Ammon's horn (tissue), 1 donor: ENCODE data around the gene BTD.
A peak's percentile ranks its signal among the peaks of the same experiment; 100 is the strongest.
"Not testable (repeated sequence)": the region's sequence is repeated elsewhere in the genome, so short reads cannot be mapped to it uniquely, and the experiment has no call there.

Experiments
- DNase-seq: peaks from one replicate; pipeline ENCODE4 v3.0.0-alpha.2; 2016; ENCODE audit warnings: low spot score

BTD gene

DNA sequence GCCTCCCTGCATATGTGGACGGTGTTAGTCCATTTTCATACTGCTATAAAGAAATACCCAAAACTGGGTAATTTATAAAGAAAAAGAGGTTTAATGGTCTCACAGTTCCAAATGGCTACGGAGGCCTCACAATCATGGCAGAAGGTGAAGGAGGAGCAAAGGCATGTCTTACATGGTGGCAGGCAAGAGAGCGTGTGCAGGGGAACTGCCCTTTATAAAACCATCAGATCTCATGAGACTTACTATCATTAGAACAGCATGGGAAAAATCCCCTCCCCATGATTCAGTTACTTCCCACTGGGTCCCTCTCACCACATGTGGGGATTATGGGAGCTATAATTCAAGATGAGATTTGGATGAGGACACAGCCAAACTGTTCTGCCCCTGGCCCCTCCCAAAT lies 1.3 kb downstream of the BTD start:
- not testable (repeated sequence) for DNase-seq

DNA sequence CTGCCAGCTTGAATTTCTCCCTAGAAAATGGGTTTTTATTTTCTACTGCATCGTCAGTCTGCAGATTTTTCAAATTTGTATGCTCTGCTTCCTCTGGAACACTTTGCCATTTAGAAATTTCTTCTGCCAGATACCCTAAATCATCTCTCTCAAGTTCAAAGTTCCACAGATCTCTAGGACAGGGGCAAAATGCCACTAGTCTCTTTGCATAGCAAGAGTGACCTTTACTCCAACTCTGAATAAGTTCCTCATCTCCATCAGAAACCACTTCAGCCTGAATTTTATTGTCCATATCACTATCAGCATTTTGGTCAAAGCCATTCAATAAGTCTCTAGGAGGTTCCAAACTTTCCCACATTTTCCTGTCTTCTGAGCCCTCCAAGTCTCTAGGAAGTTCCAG lies 3.0 kb downstream of the BTD start:
- not testable (repeated sequence) for DNase-seq

DNA sequence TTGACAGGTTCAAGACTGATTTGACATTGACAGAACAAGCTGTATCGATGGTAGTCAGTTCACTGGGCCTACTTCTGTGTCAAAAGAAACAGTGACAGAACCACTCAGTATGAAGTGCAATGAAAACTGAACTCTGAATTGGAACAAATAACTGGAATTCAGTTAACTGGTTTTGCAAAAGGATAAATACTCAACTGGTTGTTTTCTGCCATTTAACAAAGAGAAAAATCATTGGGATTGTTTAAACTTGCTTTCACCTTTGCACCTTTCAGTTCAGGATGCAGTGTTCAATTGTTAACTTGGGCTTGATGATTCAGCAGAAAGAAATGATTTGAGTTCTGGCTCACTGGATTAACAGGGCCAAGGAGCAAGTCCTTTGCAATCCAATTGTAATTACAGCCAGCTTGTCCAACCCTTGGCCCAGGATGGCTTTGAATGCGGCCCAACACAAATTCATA lies 4.9 kb downstream of the BTD start:
- DNase-seq = no peak

DNA sequence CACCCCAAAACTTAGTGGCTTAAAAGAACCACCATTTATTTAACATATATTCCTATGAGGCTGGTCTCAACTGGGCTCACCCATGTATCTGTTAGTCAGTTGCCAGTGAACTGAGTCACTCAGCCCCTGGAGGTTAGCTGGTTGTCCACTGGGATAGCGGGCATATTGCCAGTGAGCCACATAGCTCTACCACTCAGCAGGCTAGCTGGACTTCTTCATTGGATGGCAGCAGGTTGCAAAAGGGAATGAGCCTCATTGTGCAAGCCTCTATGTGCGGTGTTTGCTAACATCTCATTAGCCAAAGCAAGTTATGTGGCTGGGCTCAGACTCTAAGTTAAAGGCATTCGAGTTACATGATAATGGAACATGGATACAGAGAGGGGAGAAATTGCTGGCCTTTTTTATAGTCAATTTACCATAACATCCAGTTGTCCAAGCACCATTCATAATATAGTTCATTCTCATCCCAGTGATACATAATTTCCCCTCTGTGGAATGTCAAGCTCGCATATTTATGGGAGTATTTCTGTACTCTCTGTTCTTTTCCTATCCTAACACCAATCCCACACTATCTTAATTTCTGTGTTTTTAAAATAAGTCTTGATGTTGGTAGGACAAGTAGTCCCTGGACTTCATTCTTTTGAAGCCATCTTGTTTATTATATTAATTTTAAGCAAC lies 8.7 kb downstream of the BTD start:
- no peak for DNase-seq

DNA sequence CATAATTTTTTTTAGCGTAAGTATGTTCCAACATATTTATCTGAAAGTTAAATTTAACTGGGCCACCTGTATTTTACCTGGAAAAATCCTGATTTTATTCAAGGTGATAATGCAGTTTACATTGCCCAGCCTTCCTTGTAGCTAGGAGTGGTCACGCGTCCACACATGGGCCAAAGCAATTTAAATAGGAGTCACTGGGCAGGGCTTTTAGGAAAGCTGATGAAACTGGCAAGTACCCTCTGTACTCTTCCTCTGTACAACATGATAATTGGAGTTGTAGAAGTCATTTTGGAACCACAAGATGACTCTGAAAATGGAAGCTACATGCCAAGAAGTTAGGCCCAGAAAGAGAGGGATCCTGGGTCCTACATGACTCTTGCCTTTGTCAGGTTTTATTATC lies 9.5 kb downstream of the BTD start:
- no peak for DNase-seq

DNA sequence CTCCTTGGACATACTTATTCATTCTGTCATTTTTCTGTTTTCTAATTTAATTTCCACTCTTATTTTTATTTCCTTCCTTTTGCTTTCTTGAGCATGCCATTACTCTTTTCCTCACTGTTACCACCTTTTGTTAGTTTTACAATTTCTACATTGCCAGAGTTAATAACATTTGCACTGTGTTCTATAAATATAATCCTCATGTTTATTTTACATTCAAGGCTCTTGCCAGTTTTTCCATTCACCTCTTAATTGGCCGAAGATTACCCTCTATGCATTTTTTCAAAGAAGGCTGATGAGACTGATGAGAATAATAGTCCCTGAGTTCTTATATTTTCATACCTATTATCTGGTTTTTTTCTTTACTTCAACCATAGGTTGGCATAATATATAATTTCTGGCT lies 10.5 kb downstream of the BTD start:
- no peak for DNase-seq

DNA sequence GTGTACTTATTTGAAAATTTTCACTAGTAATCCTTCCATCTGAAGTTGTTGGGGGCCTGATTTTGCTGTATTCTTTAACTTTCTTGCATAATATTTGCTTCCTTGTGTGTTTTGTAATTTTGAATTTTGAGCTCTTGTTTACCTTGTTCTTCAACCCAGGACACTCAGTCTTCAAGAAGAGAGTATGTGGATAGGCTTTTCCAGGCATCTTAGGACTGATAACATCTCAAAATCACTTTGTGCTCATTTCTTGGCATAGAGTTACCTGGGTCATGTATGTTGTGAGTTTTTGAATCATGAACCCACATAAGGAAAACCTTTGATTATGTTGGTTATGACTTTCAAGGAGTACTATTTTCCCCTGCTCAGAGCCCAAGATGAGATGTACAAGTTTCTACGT lies 13.4 kb downstream of the BTD start:
- DNase-seq = no peak

DNA sequence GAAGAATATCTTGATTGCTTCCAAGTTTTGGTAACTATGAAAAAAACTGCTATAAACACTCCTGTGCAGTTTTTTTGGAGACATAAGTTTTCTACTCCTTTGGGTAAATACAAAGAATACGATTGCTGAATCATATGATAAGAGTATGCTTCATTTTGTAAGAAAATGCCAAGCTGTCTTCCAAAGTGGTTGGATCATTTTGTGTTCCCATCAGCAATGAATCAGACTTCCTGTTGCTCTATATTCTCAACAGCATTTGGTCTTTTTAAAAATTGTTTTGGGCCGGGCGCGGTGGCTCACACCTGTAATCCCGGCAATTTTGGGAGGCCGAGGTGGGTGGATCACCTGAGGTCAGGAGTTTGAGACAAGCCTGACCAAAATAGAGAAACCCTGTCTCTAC lies 14.5 kb downstream of the BTD start:
- DNase-seq = no peak

DNA sequence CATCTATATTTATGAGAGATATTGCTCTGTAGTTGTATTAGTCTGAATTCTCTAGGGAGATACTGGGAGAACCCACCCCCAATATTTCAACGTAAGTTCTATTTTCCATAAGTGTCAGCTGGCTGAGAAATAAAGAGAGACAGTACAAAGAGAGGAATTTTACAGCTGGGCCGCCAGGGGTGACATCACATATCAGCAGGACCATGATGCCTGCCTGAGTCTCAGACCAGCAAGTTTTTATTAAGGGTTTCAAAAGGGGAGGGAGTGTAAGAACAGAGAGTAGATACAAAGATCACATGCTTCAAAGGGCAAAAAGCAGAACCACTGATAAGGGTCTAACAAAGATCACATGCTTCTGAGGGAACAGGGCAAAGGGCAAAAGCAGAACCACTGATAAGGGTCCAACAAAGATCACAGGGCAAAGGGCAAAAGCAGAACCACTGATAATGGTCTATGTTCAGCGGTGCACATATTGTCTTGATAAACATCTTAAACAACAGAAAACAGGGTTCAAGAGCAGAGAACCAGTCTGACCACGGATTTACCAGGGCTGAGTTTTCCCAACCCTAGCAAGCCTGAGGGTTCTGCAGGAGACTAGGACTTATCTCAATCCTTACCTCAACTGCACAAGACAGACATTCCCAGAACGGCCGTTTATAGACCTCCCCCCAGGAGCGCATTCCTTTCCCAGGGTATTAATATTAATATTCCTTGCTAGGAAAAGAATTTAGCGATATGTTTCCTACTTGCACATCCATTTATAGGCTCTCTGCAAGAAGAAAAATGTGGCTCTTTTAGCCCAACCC lies 18.3 kb downstream of the BTD start:
- DNase-seq = not testable (repeated sequence)

DNA sequence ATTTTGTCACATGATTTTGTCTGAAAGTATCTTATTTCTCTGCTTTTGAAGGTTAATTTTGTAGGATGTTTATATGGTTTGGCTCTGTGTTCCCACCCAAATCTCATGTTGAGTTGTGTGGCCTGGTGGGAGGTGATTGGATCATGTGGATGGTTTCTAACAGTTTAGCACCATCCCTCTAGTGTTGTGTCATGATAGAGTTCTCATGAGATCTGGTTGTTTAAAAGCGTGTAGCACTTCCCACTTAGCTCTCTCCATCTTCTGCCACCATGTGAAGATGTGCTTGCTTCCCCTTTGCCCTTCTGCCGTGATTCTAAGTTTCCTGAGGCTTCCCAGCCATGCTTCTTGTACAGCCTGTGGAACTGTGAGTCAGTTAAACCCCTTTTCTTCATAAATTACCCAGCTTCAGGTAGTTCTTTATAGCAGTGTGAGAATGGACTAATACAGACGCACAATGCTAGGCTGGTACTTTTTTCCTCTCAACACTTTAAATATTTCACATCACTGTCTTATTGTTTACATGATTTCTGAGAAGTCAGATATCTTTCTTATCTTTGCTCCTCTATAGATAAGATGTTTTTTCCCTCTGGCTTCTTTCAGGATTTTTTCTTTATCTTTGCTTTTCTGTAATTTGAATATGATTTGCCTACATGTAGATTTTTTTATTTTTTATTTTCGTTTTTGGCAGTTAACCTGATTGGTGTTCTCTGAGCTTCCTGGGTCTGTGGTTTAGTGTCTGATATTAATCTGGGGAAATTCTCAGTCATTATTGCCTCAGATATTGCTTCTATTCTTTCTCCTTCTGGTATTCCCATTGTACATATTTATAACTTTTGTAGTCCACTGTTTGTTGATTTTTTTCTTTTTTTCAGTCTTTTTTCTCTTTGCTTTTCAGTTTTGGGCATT lies 22.2 kb downstream of the BTD start:
- DNase-seq = no peak

DNA sequence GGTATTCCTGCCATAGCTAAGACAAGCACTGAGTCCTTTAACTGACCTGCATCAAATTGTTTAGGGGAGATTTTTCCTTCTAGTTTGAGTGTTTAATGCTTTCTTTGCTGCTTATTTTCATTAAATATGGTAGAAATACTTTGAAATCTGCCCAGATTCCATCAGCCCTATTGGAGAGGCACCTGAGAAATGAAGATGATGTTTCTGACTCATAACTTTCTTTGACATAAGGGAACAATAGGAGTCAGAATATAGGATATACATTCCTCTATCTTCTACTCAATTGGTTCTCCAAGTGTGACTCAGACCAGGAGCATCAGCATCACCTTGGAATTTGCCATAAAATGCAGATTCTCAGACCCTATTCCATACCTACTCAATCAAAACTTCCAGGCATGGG lies 27.4 kb downstream of the BTD start:
- no peak for DNase-seq

DNA sequence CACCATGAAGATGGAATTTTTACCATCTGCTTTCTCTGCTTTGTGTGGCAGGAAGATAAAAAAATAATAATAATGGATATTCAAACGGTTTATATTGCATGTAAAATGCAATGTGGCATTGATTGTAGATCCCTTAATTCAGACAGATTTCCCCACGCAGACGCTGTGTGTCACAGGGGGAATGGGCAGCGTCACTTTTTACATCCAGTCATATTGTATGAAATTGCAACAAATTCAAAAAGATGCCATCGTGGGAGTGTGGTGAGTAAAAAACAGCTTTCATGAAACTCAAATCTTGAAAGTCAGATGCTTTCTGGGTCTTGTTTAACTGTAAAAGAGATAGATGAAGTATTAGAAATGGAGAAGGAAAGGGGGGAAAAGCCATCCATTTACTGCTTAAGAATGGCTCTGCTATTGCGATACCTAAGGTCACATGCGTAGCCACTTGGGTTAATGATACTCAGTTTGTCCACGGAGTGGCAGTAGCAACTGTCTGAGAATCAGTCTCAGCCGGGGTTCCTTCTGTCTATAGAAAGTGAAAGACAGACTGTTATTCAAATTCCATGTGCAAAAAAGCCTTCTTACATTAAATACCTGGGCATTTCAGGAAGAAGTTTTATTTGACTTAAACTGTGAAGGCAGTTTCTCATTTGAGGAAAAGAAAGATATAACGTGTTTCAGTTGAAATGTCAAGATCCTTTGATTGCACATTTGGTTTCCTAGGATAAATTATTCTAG lies 28.5 kb downstream of the BTD start:
- peak; percentile 92 for DNase-seq

DNA sequence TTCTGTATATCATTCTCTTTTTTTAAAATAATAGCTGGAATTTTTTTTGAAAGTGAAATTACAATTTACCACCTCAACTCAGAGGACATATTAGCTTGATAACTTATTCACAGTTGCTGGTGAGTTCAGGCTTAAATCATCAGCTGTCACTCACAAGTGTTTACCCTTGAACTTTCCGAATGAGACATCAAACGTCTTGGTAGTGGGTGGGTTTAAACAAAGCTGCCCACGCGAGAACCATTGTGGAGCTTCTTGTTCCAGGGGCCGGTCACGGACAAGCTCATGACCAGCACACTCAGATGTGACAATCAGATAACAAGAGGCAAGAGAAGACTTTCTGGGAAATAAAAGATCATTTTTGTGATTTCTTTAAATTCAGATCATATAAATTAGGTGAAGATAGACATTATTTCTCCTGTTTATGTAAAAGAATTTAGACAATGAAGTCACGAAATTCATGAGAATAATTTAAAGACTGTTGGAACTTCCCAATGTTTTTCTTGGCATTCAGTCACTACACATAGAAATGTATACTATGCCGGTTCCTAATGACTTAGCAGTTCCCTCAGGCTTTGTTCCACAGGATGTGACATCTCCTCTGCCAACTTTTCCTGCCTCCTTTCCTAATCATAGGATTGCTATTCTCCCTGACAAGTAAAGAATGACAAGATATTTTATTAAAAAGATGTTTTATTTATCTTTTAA lies 29.3 kb downstream of the BTD start:
- DNase-seq = peak; percentile 34

DNA sequence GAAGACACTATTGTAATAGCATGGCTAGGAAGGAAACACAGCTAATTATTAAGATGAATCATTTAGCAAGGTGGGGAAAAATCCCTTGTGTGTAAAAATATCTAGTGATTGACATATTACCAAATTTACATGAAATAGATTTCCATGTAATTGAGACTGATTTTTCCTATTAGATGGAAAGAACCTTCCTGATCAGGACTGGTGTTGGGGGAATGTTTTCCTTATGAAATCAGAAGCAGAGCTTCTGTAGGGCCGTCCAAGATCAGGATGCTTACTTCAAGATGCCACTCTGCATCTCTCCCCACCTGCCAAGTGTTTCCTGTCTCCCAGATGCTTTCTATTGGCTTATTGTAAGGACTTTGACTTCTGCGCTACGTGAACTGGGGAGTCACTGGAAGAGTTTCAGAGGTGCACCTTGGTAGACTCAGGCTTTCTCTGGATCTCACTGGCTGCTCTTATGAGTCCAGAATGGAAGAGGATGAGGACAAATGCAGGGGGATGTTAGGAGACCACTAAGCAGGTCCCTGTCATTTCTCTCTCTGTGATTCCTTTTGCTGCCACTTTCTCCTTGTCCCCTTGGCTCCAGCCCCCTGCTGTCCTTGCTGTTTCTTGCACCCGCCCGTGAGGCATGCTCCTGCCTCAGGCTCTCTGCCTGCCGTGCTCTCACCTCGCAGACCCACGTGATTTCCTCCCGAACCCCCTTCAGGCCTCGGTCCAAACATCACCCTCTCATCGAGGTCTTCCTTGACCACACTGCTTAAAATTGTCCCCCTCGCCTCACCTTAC lies 30.1 kb downstream of the BTD start:
- DNase-seq = no peak

DNA sequence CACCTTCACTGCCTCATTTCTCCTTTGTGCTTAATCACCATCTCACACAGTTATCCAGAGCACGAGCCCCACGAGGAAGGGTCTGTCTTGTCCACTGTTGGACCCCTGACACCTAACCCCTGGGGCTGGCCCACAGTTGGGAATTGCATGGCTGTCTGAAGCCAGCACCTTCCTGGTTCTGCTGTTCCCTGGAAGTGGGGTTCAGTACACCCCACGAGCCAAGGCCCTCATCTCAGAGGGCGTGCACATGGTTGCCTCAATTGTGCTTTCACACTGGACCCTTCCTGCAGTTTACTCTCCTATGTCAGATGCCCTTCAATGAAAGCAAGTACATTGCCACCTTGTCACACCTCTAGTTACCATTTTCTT lies 30.7 kb downstream of the BTD start:
- no peak for DNase-seq

DNA sequence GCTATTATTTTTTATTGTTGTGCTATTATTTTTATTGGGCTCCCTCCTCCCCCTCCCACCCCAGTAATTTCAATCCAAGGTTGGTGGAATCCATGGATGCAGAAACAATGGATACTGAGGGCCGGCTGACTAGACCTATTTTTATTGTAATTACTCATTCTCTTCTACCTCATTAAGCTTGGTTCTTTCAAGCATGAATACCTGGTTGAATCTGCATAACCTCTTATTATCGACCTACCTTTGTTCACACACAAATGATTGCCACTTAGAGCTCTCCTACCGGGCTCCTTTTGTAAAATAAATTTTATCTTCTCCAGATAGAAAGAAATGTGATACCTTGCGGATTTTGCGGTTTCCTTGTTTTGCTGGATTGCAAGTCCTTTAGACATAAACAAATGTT lies 31.6 kb downstream of the BTD start:
- no peak for DNase-seq

DNA sequence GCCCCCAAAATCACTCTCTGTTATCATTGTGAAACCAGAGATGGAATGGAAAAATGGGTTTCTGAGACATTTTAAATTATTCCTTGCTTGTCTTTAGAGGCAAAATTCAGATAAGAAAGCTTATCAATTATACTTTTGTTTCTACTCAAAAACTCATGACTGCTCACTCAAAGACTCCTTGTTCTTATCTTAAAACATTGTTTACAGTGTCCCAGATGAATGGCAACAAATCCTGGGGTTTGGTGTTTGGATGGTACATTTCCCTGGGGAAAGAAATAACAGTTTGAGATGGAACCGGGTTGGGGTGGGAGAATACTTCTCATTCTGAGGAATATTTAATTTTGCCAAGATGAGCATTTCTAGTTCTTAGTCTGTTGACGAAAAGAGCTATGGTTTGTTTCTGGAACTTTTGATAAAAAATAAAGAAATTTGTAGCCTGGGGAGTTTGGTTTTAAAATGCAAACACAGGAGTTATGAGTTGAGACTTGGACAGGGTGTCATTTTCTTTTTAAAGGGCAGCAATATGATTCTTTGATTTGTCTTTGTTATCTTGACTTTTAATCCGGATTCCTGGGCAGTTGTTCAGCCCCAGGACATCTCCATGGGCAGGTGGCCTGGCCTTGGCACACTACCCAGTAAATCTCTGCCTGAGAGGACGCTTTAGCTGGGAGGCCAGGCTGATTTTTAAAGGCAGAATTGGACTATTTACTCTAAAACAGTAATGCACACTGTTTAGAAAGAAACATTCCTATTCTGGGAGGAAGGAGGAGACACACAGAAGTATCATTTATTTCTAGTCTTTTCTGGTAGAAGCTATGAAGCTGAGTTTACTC lies 32.4 kb downstream of the BTD start:
- DNase-seq = peak; percentile 58

DNA sequence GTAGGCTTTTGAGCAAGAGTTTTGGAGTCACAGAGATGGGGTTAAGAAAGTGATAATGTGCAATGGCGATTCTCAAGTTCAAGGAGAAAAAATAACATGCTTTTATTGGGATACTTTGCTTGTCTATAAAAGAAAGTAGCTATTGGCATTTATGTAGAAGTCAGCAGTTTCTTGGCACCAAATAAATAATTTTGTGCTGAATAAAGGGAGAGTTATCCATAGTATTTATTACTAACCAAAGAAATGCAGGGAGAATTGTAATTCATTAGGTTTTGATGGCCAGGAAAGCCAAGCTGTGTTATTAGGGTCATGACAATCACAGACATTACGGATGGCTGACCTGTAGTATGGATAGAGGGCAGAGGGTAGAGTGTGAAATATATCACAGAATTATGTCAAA lies 33.1 kb downstream of the BTD start:
- no peak for DNase-seq

DNA sequence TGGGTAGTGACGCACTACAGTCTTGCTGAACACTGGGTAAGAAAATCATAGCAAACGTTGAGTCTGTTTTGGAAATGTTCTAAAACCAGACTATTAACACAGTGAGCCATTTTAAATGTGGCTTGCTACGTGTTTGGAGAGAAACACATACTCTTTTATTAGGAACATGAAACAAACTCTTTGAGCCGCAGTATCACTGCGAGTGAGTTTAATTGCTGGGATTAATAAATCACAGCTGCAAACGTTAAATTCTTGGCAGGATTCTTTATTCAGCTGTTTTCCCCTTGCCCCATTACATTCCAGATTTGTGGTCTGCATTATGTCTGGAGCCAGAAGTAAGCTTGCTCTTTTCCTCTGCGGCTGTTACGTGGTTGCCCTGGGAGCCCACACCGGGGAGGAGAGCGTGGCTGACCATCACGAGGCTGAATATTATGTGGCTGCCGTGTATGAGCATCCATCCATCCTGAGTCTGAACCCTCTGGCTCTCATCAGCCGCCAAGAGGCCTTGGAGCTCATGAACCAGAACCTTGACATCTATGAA lies 33.6 kb downstream of the BTD start:
- peak; percentile 48 for DNase-seq
